GF-D8 (cell line): Measurements from ENCODE around the gene NKD2.

Experiments
- DNase-seq: peaks from one replicate; lab custom pipeline; 2025; lab: John Stamatoyannopoulos, UW

The NKD2 gene

DNA sequence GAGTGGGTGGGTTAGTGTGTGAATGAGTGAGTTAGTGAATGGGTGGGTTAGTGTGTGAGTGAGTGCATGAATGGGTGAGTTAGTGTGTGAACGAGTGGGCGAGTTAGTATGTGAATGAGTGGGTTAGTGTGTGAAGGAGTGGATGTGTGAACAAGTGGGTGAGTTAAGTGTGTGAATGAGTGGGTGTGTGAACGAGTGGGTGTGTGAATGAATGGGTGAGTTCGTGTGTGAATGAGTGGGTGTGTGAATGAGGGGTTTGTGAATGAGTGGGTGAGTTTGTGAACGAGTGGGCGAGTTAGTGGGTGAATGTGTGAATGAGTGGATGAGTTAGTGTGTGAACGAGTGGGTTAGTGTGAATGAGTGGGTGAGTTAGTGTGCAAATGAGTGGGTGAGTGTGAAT, 34.0 kb downstream of the NKD2 start:
- DNase-seq, result no peak

DNA sequence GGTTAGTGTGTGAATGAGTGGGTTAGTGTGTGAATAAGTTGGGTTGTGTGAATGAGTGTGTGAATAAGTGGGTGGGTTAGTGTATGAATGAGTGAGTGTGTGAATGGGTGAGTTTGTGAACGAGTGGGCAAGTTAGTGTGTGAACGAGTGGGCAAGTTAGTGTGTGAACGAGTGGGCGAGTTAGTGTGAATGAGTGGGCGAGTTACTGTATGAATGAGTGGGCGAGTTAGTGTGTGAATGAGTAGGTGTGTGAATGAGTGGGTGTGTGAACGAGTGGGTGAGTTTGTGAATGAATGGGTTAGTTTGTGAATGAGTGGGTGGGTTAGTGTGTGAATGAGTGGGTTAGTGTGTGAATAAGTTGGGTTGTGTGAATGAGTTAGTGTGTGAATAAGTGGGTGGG, 34.7 kb downstream of the NKD2 start:
- no peak for DNase-seq

DNA sequence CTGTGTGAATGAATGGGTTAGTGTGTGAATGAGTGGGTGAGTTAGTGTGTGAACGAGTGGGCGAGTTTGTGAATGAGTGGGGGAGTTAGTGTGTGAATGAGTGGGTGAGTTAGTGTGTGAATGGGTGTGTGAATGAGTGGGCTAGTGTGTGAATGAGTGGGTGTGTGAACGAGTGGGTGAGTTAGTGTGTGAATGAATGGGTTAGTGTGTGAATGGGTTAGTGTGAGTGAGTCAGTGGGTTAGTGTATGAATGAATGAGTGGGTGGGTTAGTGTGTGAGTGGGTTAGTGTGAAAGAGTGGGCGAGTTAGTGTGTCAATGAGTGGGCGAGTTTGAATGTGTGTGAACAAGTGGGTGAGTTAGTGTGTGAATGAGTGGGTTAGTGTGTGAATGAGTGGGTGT, 35.5 kb downstream of the NKD2 start:
- DNase-seq, result no peak

DNA sequence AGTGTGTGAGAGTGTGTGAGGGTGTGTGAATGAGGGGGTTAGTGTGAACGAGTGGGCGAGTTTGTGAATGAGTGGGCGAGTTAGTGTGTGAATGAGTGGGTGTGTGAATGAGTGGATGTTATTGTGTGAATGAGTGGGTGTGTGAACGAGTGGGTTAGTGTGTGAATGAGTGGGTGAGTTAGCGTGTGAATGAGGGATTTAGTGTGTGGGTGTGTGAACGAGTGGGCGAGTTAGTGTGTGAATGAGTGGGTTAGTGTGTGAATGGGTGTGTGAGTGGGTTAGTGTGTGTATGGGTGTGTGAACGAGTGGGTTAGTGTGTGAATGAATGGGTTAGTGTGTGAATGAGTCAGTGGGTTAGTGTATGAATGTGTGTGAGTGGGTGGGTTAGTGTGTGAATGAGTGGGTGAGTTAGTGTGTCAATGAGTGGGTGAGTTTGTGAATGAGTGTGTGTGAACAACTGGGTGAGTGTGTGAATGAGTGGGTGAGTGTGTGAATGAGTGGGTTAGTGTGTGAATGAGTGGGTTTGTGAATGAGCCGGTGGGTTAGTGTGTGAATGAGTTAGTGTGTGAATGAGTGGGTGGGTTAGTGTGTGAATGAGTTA, 37.5 kb downstream of the NKD2 start:
- no peak for DNase-seq

DNA sequence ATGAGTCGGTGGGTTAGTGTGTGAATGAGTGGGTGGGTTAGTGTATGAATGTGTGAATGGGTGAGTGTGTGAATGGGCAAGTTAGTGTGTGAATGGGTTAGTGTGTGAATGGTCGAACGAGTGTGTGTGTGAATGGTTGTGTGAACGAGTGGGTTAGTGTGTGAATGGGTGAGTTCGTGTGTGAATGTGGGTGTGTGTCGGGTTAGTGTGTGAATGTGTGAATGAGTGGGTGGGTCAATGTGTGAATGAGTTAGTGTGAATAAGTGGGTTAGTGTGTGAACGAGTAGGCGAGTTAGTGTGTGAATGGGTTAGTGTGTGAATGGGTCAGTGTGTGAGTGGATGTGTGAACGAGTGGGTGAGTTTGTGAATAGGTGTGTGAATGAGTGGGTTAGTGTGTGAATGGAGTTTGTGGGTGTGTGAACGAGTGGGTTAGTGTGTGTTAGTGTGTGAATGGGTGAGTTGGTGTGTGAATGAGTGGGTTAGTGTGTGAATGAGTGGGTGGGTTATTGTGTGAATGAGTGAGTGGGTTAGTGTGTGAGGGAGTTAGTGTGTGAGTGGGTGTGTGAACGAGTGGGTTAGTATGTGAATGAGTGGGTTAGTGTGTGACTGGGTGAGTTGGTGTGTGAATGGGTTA, 38.8 kb downstream of the NKD2 start:
- DNase-seq, result no peak

DNA sequence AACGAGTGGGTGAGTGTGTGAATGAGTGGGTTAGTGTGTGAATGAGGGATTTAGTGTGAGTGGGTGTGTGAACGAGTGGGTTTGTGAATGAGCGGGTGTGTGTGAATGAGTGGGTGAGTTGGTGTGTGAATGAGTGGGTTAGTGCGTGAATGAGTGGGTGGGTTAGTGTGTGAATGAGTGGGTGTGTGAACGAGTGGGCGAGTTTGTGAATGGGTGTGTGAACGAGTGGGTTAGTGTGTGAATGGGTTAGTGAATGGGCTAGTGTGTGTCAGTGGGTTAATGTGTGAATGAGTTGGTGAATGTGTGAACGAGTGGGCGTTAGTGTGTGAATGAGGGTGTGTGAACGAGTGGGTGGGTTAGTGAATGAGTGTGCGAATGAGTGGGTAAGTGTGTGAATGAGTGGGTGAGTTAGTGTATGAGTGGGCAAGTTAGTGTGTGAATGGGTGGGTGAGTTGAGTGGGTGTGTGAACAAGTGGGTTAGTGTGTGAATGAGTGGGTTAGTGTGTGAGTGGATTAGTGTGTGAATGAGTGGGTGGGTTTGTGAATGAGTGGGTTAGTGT, 39.6 kb downstream of the NKD2 start:
- no peak for DNase-seq

DNA sequence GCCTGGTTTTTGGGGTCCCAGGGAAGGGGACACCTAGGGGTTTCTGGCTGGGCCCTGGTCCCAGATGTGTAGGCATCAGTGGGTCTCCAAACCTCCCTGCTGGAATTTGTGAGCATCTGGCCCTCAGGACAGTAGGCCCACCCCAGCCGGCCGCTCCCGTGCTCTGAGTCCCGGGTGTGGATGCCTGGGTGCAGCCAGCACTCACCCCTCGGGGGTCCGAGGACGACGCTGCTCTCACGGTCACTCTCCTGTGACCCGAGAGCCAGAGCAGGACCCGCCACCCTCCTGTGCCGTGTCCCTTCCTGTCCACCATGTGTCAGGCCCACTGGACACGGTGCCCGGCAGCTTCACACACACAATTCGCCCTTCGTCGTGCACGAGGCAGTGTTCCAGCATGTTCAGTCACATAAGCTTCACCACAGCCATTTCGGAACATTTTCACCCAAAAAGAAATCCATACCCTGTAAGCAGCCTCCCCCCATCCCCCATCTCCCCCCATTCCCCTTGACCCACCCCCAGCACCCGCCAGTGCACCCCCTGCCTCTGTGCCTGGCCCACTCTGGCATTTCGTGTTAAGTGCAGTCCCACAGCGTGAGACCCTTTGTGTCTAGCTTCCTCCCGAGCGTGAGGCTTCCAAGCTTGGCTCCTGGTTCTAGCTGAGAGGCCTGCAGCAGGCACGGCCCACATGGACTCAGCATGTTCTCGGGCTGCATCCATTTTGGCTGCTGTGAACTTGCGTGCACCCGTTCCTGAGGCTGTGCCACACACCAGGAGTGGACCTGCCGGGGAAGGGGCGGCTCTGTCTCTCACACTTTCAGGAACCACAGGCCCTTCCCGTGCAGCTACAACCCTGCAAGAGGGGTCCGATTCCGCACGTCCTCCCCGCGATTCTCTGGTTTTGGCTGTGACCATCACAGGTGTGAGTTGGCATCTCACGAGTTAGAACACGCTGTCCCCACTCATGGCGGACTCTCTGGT, 40.5 kb downstream of the NKD2 start:
- no peak for DNase-seq

DNA sequence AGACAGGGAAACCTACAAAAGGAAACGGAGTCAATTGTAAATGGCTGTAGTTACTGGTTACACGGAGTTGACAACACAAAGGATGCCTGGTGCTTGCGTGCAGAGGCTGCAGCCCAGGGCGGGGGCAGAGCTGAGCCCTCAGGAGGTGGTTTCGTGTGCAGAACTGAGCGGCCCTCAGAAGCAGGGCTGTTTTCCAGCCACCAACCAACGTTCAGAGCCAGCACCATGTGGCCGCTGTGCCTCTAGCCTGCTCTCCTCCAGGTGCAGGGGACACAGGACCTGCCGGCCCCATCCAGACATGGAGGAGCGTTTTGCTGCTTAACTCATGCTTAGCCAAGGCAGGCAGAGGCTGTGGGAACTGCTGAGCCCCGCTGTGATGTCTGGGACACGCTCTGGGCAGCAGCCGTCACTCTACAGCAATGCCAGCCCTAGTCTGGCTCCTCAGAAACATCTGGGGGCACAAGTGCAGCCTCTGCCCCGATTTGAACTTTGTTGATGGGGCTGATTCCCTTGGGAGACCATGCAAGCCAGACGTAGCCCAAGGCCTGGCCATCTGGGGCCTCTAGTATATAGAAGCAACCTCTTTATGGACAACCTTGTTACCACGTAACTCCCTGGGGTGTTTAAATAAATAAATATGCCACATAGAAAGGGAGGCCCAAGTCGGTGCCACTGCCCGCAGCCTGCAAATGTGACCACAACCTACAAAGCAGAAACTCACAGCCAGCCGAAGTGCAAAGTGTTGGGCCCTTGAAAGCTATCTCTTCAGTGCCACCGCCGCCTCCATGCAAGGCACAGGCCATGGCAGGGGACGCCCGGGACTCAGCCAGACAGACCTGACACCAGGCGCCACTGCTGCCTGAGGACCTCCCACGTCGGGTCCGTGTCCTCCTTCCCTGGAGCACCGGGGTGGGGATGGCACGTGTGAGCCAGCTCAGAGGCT, 42.1 kb downstream of the NKD2 start:
- DNase-seq, result no peak

DNA sequence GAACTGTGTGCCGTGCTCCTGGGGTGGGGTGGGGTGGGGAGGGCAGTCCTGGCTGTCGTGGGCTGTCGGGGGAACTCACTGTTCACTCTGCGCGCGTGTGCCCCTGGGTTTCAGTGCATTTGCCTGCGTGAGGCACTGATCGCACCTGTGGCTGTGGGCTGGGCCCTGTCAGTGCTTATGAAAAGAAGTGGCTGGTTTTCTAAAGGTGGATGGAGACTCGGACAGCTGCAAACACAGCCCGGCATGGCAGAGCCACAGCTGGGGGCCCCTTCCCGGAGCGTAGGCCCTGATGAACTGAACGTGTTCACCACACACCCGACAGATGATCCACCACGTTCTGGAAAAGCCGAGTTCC, 42.7 kb downstream of the NKD2 start:
- DNase-seq, result no peak

DNA sequence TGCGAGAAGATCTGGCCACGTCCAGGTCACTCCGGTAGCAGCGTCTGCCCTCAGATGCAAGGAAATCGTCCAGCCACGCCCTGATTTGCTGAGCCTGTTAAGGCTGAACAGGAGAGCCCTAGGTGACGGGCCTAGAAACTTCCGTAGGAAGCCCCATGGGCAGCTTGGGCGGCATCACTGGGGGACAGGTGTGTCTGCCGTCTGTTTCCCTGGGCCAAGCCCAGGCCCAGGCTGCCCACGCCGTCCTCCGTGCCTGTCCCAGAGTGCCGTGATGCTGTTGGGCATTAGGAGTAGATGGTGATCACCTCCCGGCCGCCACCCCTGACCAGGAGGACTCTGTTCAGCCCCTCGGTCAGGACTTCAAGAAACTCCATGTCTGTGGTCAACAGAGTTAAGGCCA, 43.5 kb downstream of the NKD2 start:
- DNase-seq, result no peak

DNA sequence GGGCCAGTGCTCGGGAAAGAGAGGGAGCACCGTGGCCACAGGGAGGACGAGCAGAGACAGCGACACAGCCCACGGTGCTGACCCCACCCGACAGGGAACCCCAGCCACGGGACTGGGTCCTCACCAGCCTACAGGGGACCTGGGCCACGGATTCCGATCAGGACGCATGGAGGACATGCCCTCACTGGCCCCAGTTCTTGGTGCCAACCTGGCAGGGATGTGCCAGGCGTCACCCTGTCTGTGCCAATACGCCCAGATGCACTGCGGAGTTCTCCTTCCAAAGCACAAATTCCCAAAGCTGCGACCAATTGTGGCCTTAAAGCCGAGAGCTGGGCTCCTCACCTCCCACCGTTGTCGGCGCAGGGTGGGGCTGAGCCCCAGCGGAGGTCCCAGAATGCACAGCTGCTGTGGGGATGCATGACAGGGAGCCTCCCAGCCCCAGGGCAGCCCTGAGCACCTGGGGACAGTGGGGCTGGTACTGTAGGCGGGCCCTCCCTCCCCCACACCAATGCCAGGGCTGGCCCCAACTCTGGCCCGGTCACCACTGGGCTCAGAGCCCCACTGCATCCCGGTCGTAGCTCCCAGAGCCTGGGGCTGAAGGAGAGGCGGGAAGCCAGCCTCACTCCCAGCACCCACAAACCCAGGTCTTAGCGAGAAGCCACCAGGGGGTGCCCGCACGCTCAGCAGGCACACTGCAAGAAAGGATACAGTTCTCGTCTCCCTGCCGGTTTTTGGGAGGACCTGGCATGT, 44.2 kb downstream of the NKD2 start:
- no peak for DNase-seq

DNA sequence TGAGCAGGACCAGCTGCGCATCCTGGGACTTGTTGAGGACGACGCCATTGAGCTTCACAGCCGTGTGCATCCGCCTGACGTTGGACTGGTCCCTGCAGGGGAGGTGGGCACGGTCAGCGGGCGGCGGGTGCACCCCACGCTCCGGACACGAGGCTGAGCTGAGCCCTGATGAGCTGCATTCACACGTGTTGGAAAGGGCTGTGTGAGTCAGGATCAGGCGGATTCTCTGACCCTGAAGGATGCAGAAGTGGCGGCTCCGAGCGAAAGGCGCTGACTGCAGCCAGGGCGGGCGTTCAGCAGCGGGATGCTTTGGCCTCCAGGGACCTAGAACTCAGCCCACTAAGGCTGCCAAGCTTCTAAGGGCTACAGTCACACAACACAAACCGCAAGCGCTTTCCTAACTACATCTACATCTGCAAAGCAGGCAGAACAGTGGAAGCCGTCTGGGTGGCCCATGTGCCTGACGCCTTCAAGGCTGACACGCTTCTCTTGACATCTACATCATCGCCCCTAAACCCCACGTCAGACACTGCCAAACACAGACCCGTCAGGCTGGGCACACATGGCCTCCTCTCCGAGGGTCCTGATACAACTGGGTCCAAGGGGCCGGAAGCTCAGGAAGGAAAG, 44.9 kb downstream of the NKD2 start:
- DNase-seq, result no peak

DNA sequence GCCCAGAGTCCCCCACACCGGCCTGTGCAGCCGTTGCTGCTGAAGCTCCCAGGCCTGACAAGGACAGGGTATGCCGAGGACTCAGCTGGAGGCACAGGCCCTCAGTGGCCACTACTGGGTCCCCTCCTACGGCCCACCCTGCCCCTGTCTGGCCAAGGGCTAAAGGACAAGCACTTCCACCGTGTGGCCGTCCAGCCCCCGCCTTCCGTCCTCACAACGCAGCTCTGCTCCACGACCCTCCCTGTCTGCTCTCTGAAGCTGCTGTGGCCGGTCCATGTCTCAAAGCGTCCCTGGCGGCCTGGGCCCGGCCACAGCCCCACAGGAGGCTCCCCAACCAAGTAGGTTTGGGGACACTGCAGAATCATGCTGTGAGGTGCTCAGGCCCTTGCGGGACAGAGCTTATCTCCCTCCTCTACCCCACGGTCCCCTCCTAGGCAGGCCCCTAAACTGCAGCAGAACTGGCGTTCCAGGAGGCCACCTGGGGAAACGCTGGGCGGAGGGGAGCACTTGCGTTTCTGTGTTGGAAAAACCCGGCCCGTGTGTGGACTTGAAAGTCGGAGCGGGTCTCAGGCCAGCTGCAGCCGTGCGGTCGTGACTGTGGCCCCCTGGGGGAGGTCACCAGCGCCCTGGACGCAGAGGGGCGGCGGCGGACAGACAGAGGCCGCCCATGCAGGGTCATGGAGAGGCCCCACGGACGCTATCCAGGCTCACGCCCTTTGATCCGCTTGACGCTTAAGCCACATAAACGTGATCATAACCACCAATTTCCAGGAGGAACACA, 45.6 kb downstream of the NKD2 start:
- DNase-seq, result no peak

DNA sequence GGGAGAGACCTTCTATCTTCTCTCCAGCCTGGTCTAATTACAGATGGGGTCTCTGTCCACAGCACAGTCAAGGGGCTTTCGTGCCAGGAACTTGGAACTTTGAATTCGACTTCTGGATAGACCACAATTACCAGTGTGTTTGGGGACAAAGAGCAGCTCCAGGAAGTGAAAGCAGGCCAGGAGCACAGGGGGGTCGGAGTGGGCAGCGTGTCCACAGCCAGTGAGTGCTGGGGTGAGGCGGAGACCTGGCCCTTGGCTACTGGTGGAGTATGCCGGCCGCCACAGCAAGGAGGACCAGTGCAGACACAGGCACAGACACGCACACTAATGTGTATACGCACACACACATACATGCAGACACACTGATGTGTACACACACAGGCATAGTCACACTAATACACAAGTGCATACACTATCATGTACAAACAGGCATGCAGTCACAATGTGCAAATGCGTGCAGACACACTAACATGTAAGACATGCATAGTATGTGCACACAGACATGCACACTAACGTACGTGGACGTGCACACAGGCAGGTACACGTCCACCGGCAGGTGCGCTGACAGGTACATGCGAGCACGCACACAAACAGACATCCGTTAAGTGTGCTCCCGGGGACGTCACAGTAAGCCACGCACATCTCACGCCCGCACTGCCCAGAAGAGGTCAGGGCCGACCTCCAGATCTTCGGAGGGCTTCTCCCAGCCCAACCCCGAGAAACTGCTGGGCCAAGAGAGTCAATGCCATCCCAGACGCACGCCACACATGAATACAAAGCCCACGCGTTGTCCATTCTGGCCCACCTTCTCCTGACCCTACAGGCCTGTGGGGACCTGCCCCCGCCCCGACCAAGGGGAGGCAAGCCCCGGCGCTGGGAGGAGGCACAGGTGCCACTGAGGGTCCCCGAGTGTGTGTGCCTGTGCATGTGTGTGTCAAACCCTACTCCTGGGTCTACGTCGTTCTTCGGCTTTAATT, 46.5 kb downstream of the NKD2 start:
- no peak for DNase-seq

DNA sequence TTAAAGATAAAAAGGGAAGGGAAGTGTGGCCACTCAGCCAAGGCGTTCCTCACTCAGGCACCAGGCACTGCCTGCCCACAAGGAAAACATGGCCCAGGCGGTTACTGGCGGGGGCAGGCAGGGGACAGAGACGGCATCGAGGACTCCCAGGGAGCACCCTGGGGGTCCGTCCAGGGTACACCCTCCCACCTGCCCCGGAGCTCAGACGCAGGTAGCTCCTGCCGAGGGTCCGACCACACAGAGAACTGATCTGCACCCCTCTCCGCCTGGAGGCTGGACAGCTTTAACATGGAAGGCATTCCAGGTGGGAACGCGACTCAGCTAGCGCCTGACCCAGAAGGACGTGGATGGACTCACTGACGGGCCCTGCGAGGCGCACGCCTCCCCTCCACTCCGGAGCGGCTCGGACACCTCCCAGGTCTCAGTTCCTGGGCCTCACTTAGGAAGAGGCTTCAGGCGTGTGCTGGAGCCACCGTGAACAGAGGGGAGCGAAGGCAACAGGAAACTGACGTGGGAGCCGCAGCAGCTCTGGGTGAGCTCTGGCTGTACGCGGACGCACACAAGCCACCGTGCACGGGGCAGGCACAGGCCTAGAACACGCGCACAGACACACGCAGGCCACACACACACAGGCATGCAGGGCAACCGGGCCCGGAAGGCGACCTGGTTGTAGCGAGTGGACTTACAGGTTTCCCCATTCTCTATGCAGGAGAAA, 47.5 kb downstream of the NKD2 start:
- no peak for DNase-seq

DNA sequence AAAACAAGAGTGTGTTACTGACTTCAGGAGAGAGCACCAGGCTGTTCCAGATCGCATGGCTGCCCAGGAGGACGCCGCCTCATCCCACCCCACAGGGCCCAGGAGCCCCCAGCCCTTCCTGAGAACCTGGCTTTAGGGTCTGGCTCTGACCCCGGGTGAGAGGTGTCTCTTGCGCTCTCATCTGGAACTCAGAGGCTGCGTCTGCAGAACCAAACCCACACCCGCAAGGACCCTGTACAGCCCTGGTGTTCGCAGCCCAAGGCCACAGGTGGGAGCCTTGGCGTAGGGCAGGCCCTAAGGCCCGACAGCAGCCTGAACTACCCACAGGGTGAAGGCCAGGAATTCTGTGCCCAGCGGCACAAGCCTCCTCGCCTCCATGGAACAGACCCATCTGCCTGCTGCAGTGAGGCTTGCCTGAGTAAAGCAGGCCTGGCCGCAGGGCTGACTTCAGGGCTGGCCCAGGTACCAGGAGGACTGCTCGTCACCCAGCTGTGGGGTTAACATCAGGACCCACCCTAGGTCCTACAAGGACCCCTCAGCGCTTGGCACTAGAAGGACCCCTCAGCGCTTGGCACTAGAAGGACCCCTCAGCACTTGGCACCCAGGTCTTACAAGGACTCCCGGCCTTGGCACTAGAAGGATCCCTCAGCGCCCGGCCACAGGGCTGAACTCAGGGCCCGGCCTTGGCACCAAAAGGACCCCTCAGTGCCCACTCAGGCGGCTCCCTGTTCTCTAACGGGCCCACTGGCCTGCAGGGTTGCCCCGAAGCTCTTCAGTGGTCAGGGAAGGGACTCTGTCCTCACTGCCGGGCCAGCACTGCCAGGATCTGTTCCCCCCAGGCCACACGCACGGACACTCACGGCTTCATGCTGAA, 48.2 kb downstream of the NKD2 start:
- no peak for DNase-seq
